Myocyte (in vitro differentiated cells): ENCODE results near the gene COTL1. TPM values are rescaled to one million over a fixed set of nuclear protein-coding genes. Genes with fewer than 3 reads are reported as not detected.

Experiments used
- total RNA-seq: library from RNA; depleted of rRNA; stranded (reverse); fragments of >200 nt; gene quantifications from 2 replicates; pipeline ENCODE4 v1.2.3, GENCODE V29; 2014

The COTL1 gene
- total RNA-seq, 1 donor from 2014 or later = 14.5 TPM

Other genes starting within 250 kb of the COTL1 start
- not detected in 2 replicates for gene ATP2C2, start 249.5 kb downstream of the COTL1 start, total RNA-seq
- 7.4 and 7.8 TPM in 2 replicates for gene MEAK7, start 113.4 kb downstream of the COTL1 start, total RNA-seq
- gene KLHL36, start 30.4 kb upstream of the COTL1 start, total RNA-seq = 56.0 and 67.2 TPM in 2 replicates
- gene USP10, start 81.9 kb upstream of the COTL1 start, total RNA-seq = 49.8 and 53.2 TPM in 2 replicates
- gene CRISPLD2, start 201.9 kb upstream of the COTL1 start, total RNA-seq = 6.1 and 7.2 TPM in 2 replicates